GM18858 (cell line): ENCODE measurements around the gene SHLD2.
"Not testable (repeated sequence)": the region's sequence is repeated elsewhere in the genome, so short reads cannot be mapped to it uniquely, and the experiment has no call there.

Source experiments
- ATAC-seq: cut with Tn5 transposase; IDR thresholded peaks from one replicate; pipeline ENCODE4 v1.9.1; 2021; ENCODE audit not compliant: unreplicated experiment

Gene SHLD2

DNA sequence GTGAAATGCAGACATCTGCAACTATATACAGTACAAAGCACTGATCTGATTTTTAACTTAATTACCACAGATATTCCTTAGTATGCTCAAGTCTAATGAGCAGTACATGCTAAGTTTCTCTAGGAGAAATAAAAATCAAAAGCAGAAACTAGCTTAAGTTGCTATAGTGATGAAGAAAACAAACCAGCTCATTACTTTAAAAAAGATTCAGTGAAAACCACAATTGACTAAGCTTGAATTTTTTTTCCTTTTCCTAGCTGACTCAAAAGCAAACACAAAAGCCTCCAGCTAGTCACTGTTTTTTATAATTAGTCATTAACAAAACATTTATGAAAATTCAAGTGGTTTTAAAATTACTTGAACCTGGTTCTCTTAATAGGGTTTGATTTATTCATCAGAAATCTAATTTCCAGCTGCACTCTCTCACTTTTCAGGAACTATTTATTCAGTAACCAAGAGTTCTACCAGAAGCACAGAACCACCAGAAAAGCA lies 10.7 kb upstream of the SHLD2 start:
- peak; percentile 72 for ATAC-seq

DNA sequence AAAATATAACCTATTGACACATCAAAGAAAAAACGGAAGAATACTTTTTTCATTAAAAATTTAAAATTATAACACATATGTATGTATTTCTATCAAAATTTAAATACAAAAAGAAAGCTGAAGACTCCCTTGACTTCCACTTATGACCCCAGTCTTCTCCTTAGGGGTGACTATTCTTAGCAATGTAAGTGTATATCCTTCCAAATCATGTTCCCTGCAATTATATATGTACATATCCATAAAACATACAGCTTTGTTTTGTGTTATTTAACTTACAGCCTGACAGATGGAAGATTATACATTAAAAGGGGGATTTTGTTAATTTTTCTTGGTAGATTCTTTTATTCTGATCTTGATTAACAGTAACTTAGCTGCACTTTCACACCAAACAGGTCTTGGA lies 9.5 kb upstream of the SHLD2 start:
- no peak for ATAC-seq

DNA sequence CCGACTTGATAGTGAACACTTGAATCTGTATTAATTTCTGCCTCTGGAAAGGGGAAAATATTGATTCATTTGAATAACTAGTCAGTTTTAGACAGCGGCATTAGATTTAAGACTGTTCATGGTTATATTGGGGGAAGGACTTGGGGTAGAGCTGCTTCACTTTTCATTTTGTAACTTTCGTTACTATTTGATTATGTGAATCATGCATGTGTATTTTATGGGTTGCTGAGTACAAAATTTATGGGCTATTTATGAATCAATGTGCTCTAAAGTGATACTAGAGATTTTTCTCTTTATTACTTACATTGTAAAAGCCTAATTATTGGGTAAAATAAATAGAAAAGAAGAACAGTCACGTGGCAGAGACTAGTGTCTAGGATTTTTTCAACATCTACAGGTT lies 5.3 kb upstream of the SHLD2 start:
- ATAC-seq, result no peak

DNA sequence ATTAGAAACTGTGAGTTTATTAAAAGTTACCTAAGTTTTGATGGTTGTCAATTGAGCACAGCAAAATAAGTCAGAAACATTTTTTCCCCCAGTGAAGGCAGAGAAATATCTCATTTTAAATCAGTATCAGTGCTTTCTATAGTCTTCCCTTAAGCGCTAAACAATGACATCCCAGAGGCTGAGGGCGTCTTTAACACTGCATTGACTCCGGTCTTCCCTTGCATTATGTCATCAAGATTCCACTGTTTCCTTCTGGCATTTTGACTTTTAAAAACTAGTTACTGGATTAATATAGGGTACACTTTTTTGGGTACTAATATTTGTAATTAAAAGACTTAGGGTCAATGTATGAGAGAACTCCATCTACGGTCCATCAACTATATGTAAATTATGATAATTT lies 4.2 kb upstream of the SHLD2 start:
- ATAC-seq, result no peak

DNA sequence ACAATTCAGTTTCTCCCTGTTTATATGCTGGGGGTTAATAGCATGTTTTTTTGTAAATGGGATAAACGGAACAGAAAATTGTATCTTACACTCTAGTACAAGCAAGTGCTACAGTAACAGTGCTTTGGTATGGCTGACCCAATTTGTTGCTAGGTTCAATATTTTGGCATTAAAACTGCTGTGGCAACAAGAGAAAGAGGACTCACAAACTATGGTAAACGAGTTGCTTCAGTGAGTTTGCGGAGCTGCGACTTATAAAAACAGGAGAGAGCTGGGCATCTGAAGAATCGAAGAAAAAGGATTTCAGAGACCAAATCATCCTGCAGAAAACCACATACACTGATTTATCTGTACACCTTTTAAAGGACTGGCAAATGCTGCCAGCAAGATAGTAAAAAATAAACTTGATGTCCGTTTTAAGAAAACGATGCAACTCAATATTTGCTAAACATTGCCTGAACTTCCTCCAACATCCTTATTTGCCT lies 2.6 kb upstream of the SHLD2 start:
- no peak for ATAC-seq

DNA sequence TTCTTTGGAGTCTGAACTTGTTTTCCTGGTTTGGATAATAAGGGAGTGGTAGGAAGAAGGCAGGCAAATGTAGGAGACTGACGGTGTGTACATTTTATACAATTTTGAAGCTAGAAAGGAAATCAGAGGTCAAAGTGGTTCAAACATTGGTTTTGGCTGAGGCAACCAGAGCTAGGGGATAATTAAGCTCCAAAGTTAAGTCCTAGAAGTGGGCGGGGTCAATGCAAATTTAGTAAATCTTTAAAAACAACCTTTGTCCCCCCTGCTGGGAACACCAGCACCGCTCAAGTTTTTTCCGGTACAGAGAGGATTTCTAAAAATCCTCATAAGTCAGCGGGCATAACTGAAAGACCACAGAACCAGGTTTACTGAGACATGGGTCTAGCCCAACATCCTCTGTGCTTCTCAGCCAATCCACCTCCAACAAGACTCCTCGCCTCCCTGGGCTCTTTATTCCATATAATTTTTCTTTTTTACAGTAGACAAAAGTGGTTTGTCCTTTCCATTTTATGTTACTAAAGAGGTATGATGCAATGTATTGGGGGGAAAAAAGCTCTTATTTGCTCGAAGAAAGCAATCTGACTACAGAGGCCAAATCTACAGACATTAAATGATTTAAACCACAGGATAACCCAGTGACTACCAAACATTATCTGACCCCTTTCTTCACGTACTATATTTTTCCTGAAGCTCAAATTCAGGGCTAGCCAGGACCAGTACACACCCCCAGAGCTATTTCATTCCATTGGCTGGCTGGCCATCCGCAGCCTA lies 2.0 kb upstream of the SHLD2 start:
- ATAC-seq, result no peak

DNA sequence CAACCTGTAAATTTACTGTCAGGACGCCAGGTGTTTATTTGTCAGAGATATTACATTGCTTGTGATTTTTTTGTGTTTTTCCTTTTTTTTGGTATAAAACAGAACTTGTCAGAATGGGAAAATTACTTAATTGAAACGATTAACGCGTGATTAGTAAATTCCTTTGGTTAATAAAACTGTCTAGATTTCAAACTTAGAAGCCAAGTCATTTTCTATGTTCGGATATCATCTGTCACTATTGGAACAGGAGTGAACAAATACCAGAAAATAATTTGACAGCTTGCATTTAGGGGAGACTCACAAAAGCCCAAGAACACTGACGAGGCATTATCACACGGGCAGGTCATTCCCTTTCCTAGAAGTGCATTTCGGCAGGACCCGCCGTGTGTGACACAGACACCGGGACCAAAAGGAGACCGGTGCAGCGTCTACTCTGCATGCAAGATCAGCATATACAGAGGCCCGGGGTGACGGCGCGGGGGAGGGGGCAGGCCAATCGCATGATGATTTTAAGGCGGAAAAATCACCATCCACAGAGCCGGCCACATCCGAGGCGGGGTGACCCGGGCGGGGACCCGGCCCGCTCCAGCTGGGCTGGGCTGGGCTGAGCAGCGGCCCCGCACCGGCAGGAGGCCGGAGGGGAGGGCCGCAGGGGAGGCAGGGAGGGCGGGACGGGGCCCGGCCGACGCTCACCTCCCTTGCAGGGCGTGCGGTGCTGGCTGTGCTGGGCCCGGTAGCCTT lies 1.2 kb upstream of the SHLD2 start:
- ATAC-seq, result peak; percentile 1

DNA sequence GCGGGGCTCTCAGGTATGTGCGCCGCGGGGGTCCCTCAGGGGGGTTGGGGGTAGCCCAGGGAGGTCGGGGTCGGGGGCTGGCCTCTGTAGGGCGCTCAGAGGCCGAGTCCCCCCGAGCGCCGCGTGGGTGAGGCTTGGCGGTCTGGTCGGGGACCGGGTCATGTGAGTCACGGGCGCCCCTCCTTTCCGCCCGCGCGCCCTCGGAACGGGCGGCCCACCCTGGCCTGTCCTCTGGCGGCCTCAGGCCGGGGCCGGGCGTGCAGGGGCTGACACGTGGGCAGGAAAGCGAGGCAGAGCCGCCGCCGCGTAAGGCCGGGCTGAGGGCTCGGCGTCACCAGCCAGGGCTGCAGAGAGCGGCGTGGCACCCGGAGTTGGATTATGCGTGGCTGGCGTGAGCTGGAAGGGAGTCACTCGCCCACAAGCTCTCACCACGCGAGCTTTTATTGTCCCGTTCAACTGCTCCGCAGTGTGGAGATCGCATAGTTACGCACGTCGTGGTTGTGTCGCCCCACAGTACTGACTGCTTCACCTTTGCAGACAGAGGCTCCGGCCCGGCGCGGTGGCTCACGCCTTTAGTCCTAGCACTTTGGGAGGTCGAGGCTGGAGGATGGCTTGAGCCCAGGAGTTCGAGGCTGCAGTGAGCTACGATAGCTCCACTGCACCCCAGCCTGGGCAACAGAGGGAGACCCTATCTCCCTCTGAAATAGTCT lies 385 bp downstream of the SHLD2 start:
- peak; percentile 41 for ATAC-seq

DNA sequence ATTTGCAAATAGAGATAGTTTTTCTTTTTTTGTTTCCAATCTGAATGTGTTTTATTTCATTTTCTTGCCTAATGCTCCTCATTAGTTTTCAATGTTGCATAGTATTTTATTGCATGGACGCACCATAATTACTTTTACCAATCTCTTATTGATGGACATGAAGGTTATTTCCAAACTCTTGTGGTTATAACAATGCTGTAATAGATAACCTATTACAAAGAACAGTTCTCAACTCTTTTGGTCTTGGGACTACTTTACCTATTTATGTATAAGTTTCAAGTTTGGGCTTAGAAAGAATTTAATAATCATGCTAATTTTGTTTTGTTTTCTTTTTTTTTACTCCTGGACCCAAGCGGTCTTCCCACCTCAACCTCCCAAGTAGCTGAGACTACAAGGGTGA lies 7.0 kb downstream of the SHLD2 start:
- no peak for ATAC-seq

DNA sequence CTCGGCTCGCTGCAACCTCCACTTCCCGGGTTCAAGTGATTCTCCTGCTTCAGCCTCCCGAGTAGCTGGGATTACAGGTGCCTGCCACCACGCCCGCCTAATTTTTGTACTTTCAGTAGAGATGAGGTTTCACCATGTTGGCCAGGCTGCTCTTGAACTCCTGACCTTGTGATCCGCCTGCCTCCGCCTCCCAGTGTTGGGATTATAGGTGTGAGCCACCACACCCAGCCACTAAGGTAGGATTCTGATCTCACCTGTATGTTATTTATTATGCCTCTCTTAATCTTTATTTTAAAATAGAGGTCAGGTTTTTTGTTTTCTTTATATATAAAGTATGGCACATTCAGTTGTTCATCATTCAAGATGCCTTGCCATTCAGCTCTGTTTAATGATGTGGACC lies 9.7 kb downstream of the SHLD2 start:
- not testable (repeated sequence) for ATAC-seq

DNA sequence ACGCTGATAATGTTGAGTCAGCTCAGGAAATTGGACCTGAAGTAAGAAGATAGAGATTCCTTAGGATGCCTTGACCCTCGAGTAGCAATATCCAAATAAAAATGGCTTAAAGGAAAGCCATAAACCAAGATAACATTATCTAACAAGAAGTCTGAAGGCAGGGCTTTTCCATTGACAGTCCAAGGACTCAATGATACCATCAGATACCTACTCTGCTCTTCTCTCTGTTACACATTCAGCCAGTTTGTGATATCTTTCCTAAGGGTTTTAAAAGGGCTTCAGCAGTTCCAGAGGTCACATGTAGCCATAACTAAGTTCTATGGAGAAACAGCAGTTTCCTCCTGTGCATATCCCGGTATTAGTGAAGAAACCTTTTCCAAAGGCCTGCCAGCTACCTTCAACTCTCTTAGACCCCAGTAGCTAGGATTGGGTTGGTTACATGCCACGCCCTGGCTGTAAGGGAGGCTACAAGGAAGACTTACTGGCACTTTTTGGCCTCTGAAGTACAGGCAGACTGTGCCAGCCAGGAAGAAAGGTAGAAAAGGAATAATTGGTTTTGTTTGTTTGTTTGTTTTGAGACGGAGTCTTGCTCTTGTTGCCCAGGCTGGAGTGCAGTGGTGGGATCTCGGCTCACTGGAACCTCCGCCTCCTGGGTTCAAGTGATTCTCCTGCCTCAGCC lies 10.6 kb downstream of the SHLD2 start:
- ATAC-seq, result no peak

DNA sequence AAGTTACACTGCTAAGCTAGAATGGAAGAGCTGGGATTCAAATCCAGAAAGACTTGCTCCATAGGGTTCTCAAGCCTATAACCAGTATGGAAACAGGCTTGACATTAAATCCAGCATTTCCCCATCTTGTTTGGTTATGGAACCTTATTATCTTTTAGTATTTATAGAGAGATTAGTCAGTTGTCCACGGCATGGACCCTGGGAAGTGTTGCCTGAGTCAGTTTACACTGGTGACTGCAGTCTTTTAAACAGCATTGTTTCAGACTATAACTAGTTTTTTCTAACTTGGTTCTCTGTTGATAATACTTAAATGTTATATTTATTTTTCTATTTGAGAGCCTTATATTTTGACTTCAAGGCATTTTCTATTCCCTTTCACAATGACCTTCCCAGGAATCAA lies 23.1 kb downstream of the SHLD2 start:
- ATAC-seq, result not testable (repeated sequence)

DNA sequence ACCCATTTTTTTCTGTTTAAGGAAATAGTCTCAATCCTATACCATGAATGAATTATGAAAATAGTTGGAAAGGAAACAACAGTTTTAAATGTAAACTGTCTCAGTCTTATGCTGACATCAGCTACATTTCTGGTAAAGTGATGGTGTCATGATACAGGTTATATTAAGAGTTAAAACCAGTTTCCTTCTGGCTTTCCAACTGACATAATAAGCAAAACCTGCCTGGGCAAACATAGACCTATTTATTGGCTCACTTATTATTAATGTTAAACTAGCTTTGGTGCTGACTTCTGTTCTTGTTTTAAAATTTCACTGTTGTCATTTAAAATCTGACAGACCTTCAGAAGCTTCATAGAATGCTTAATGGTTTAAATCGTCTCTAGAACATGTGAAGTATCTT lies 24.0 kb downstream of the SHLD2 start:
- not testable (repeated sequence) for ATAC-seq

DNA sequence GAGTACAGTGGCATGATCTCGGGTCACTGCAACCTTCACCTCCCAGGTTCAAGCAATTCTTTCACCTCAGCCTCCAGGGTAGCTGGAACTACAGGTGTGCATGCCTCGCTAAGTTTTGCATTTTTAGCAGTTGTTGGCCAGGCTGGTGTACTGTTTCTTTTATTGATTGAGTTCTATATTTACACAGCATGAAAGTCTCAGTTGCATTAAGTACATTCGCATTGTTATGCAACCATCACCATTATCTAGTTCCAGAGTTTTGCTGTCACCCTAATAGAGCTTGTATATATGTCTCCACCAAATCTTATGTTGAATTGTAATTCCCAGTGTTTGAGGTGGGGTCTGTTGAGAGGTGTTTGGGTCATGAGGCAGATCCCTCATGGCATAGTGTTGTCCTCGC lies 28.3 kb downstream of the SHLD2 start:
- not testable (repeated sequence) for ATAC-seq

DNA sequence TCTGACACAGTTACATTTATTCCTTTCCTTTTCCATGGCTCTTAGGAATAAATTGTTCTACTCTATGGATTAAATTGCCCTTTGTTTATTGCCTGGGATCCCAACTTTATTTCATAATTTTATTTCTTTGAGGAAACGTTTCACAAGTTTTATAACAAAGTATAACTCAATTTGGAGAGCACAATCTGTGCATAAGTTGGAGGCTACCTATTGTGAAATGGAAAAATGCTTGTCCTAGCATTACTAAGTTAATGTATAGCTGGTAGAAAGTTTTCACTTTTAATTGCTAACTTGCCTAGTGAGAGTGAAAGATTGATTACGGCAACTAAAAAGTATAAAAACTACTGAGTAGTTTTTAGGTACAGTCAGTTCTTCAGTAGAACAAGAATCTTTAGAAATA lies 32.0 kb downstream of the SHLD2 start:
- not testable (repeated sequence) for ATAC-seq

DNA sequence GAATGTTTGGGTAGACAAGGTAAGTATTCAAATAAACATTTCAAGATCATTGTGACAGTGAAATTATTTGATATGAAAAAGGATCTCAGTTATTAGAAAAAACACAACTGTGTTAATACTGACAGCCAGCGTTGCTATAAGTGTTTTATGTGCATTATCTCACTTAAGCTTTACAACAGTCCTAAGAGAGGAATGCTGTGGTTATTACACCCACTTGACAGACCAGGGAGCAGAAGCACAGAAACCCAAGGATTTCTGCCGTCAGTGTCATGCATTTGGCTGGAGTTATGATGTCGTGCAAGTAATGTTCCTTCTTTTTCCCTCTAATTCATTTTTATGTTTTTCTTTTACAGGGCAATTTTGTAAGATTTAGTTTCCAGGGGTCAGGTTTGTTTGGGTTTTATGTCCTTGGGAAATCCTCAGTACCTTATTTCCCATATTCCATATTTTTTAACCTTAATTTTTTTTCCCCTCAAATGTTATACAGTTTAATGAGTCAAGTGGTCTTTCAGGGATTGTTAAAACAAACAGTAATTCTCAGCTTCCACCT lies 32.7 kb downstream of the SHLD2 start:
- ATAC-seq, result not testable (repeated sequence)

DNA sequence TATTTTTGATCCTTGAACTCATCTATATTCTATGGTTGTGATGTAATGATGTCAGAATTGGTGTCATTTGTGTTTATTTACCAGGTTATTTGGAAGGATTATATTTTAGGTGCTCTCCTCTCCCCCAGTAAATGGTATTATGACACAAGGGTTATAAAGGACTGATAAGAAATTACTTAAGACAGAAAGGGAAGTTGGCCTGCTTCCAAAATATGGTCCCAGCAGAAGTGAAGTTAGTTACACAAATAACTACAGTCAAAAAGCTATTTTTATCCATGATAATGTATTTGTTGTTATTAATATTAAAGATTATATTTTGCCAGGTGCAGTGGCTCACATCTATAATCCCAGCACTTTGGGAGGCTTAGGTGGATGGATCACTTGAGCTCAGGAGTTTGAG lies 37.2 kb downstream of the SHLD2 start:
- ATAC-seq, result not testable (repeated sequence)

DNA sequence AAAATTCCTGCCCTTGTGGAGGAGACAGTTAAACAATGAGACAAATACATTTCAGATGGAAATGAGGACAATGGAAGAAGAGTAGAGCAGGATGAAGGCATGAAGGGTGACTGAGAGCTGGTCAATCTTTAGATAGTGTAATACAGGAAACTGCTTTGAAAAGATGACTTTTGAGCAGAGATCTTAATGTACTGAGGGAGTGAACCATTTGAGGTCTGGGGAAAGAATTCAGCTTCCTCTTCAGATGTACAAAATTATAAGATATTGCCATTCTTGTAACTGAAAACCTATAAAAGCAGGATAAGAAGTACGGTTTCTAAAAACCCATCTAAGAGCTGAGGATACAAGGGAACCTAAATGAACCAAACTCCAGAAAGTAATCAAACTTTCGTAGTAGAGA lies 38.9 kb downstream of the SHLD2 start:
- ATAC-seq, result not testable (repeated sequence)

DNA sequence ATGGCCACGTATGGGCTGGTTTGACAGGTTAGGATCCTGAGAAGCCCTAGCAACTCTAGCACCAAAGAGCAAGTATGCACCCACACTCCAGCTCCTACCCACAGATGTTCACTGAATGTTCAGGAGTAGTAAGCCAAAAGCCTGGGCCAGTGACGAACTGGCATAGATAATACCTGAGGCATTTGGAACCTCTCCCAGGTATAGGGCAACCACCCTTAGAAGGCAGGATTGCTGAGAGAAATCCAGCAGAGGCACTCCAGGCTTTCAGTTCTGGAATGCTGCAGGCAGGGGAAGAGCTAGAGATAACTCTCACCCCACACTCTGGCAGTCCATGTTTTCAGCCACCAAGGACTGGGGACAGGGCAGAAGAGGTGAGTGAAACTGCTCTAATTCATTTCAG lies 39.4 kb downstream of the SHLD2 start:
- ATAC-seq, result not testable (repeated sequence)

DNA sequence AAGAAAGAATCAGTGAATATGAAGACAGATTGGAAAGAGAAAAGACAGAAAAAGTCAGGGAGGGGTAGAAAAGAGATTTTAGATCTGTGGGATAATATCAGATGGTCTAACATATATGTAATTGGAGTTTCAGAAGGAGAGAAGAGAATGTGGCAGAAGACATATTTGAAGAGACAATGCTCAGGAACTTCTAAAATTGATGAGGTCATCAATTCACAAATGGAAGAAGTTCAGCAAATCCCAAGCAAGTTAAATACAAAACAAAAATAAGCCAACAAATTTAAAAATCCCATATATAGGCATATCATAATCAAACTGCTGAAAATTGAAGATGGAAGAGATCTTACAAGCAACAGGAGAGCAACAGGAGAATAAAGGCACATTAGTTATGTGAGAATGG lies 42.5 kb downstream of the SHLD2 start:
- not testable (repeated sequence) for ATAC-seq
